A549 (cell line): ENCODE measurements around the gene HOXA10. TPM values are rescaled to one million over a fixed set of nuclear protein-coding genes. Genes with fewer than 3 reads are reported as not detected.

Source experiments
- ATAC-seq, 2 experiments: fragments of 200-7000 bp in 1 of 2; fragments of >200 bp in 1 of 2; cut with Nextera tagmentation in 1 of 2; cut with Tn5 transposase in 1 of 2; 3 replicates each; pipeline versions ENCODE4 v1.8.0 to v1.9.1; 2018 to 2020; ENCODE audit warnings: mild to moderate bottlenecking in 1 of 2, moderate library complexity in 1 of 2
- CTCF ChIA-PET: fragments of 300-600 bp; sonication (Branson Sonifier 250); formaldehyde crosslinking; extraction: SDS; loops from one replicate; lab custom pipeline; 2021; ENCODE audit warnings: antibody characterized with exemption, inconsistent platforms; lab: Yijun Ruan, JAX
- POLR2A ChIA-PET: fragments of 350-600 bp; formaldehyde crosslinking; extraction: SDS; loops from one replicate; lab custom pipeline; 2021; ENCODE audit warnings: antibody characterized with exemption, inconsistent platforms; lab: Yijun Ruan, JAX
- DNase-seq, 2 experiments: peaks; one replicate each; pipeline versions ENCODE4 v3.0.0 to v3.0.0-alpha.2; 2011 to 2016; ENCODE audit warnings: low read depth in 1 of 2, low spot score in 1 of 2
- FAIRE-seq: peaks from 2 replicates; lab custom pipeline; 2011; peaks lifted over from hg19 to GRCh38; lab: Jason Lieb, UNC
- H3K27ac ChIP-seq, 2 experiments: fragments of >200 bp; sonication (Bioruptor Twin); formaldehyde crosslinking; 3 replicates each; pipeline ENCODE4 v1.5.1; 2016 to 2017
- H3K4me1 ChIP-seq: fragments of >200 bp; sonication (Bioruptor Twin); formaldehyde crosslinking; 3 replicates; pipeline ENCODE4 v1.6.1; 2016
- H3K4me2 ChIP-seq: fragments of >200 bp; sonication (Bioruptor Twin); formaldehyde crosslinking; 3 replicates; pipeline ENCODE4 v1.6.1; 2016
- H3K4me3 ChIP-seq: fragments of >200 bp; sonication (Bioruptor Twin); formaldehyde crosslinking; 3 replicates; pipeline ENCODE4 v1.5.1; 2016
- H3K9me3 ChIP-seq: fragments of >200 bp; sonication (Bioruptor Twin); formaldehyde crosslinking; 3 replicates; pipeline ENCODE4 v1.6.1; 2016
- ATOH8 ChIP-seq: fragments of 250-450 bp; sonication (Bioruptor Pico); IDR thresholded peaks from 2 replicates; pipeline ENCODE4 v1.5.0; 2020; ENCODE audit warnings: low read depth, mild to moderate bottlenecking, moderate library complexity
- CHD4 ChIP-seq: fragments of 200-600 bp; sonication (generic); IDR thresholded peaks from 2 replicates; pipeline ENCODE4 v1.6.1; 2016; ENCODE audit warnings: antibody characterized with exemption, mild to moderate bottlenecking, borderline replicate concordance
- CTCF ChIP-seq: fragments of >200 bp; sonication (Bioruptor Twin); formaldehyde crosslinking; IDR thresholded peaks from 3 replicates; pipeline ENCODE4 v1.5.1; 2016
- E2F6 ChIP-seq: IDR thresholded peaks from 2 replicates; pipeline ENCODE4 v1.6.1; 2012; ENCODE audit warnings: low read depth, borderline replicate concordance
- EP300 ChIP-seq, 2 experiments: fragments of >200 bp; sonication (Bioruptor Twin); formaldehyde crosslinking; IDR thresholded peaks; 2 replicates in 1 of 2; 3 replicates in 1 of 2; pipeline ENCODE4 v1.6.1; 2016 to 2017
- FOSL2 ChIP-seq, 2 experiments: fragments of 450-650 bp in 1 of 2; fragments of >200 bp in 1 of 2; sonication (Bioruptor Twin) in 1 of 2; formaldehyde crosslinking; IDR thresholded peaks; 2 replicates each; pipeline versions ENCODE4 v1.5.0 to v1.6.1; 2016 to 2020; ENCODE audit warnings: mild to moderate bottlenecking in 1 of 2, moderate library complexity in 1 of 2
- HES2 ChIP-seq: fragments of >200 bp; sonication (Bioruptor Twin); formaldehyde crosslinking; IDR thresholded peaks from 2 replicates; pipeline ENCODE4 v1.6.1; 2016
- HEYL ChIP-seq: fragments of 250-450 bp; sonication (Bioruptor Pico); IDR thresholded peaks from 2 replicates; pipeline ENCODE4 v1.8.0; 2021; ENCODE audit warnings: mild to moderate bottlenecking, moderate library complexity
- KDM1A ChIP-seq: fragments of 200-600 bp; sonication (generic); IDR thresholded peaks from 2 replicates; pipeline ENCODE4 v1.6.1; 2016; ENCODE audit warnings: low read depth, mild to moderate bottlenecking
- KDM5A ChIP-seq: fragments of 200-600 bp; sonication (generic); IDR thresholded peaks from 2 replicates; pipeline ENCODE4 v1.6.1; 2016; ENCODE audit warnings: antibody characterized with exemption, mild to moderate bottlenecking
- MAFK ChIP-seq: fragments of 450-650 bp; IDR thresholded peaks from 2 replicates; pipeline ENCODE4 v1.6.1; 2014; ENCODE audit not compliant: partially characterized antibody
- MAX ChIP-seq: IDR thresholded peaks from 2 replicates; pipeline ENCODE4 v1.6.1; 2012
- NFE2L2 ChIP-seq: fragments of 150-350 bp; conservative IDR thresholded peaks from 2 replicates; pipeline ENCODE4 v1.6.1; 2014; ENCODE audit warnings: low read length
- NR3C1 ChIP-seq: fragments of >200 bp; sonication (Bioruptor Twin); formaldehyde crosslinking; IDR thresholded peaks from 3 replicates; pipeline ENCODE4 v1.6.1; 2017
- POLR2AphosphoS2 ChIP-seq: conservative IDR thresholded peaks from 2 replicates; pipeline ENCODE4 v1.6.1; 2012; ENCODE audit warnings: low read length, improper control_type of control experiment, inconsistent platforms
- RAD21 ChIP-seq, 2 experiments: fragments of >200 bp in 1 of 2; sonication (Bioruptor Twin) in 1 of 2; formaldehyde crosslinking in 1 of 2; IDR thresholded peaks in 1 of 2; conservative IDR thresholded peaks in 1 of 2; 2 replicates in 1 of 2; 3 replicates in 1 of 2; pipeline ENCODE4 v1.6.1; 2012 to 2018; ENCODE audit warnings: inconsistent platforms in 1 of 2
- RCOR1 ChIP-seq: fragments of 150-350 bp; IDR thresholded peaks from 2 replicates; pipeline ENCODE4 v1.6.1; 2014; ENCODE audit warnings: antibody characterized with exemption, low read length, low read depth
- SMC3 ChIP-seq: fragments of >200 bp; sonication (Bioruptor Twin); formaldehyde crosslinking; IDR thresholded peaks from 3 replicates; pipeline ENCODE4 v1.6.1; 2018; ENCODE audit warnings: inconsistent platforms
- ZSCAN20 ChIP-seq: fragments of 250-450 bp; sonication (Bioruptor Pico); IDR thresholded peaks from 2 replicates; pipeline ENCODE4 v1.8.0; 2022; ENCODE audit warnings: mild to moderate bottlenecking, moderate library complexity
- WGBS: methylation state at CpG from one replicate; pipeline ENCODE4 v1.1.6; 2017; ENCODE audit errors: missing lambda C conversion rate; 5-methylcytosine and 5-hydroxymethylcytosine counted together
- polyA plus RNA-seq, 4 experiments: library from polyadenylated mRNA; depleted of rRNA in 3 of 4; stranded (reverse); fragments of >200 nt; fragmentation: RNase III in 1 of 4; extraction: RNeasy Plus Mini Kit Qiagen cat#74134 plus additional on column Dnase treatment in 1 of 4; gene quantifications; 2 replicates in 3 of 4; 3 replicates in 1 of 4; pipeline ENCODE4 v1.2.3, GENCODE V29; 2011 to 2017

Gene HOXA10
- polyA plus RNA-seq, 2 of the 4 experiments (the other 2 are of a cell fraction) = 5.2 to 7.7 TPM

- FAIRE-seq (no peak), DNase-seq (peak; percentile 82 to 87), ATAC-seq (peak; percentile 70 to 84)
- ChIA-PET CTCF (interaction anchor here (0.6 to 7.0 kb wide), 58 partner anchors 8 to 1304 kb away, joined by 3 to 160 read pairs (median 4); partner anchors contain the start of genes HOXA10, HOXA3, HOXA5 and HOXA6), POLR2A (interaction anchor here (0.6 to 1.3 kb wide), 4 partner anchors 10 to 962 kb away, joined by 3 to 14 read pairs (median 4); no protein-coding TSS in a partner anchor)
- H3K4me2 ChIP-seq = peak overlapping the region; percentile 96
- WGBS = 20% methylated on average over 25 of the region's 54 CpGs
- H3K27ac ChIP-seq = peak overlapping the region; percentile 86
- peak overlapping the region; percentile 65 for H3K4me3 ChIP-seq
- no peaks in the 10 kb centered on the region for H3K9me3 ChIP-seq
- TF ChIP-seq E2F6 = peak; percentile 84
- TF ChIP-seq CTCF = peak; percentile 93
- TF ChIP-seq SMC3 = peak; percentile 80
- no peak for TF ChIP-seq FOSL2 (IDR thresholded peaks at IDR 0.05)
- no peak for TF ChIP-seq FOSL2 (CRISPR knock-in tag; IDR thresholded peaks at IDR 0.05)
- TF ChIP-seq RAD21 (conservative IDR thresholded peaks at IDR 0.05 in 1 of 2, IDR thresholded peaks at IDR 0.05 in 1 of 2) = peak; percentile 91 to 95
- TF ChIP-seq KDM1A = no peak
- no peak for TF ChIP-seq RCOR1
- no peak for TF ChIP-seq EP300 (IDR thresholded peaks at IDR 0.05)
- TF ChIP-seq KDM5A = 0 out of 2 replicates have a peak, but pooled peaks have one; percentile 21
- TF ChIP-seq NR3C1 = no peak
- TF ChIP-seq POLR2AphosphoS2 = no peak
- TF ChIP-seq MAX = peak; percentile 61
- no peak for TF ChIP-seq HEYL
- no peak for TF ChIP-seq ATOH8 (CRISPR knock-in tag)
- 0 out of 3 replicates have a peak, but pooled peaks cover 3% of the 10 kb centered on the region for H3K4me1 ChIP-seq
Measured at GRCh38 chr7:27160546-27161213, 13.4 kb downstream of the HOXA10 start.

- CTCF ChIA-PET = interaction anchor here (0.6 to 7.0 kb wide), 46 partner anchors 8 to 1304 kb away, joined by 3 to 160 read pairs (median 5); partner anchors contain the start of genes HOXA10, HOXA3, HOXA5 and HOXA6
- ATAC-seq = peak in 1 of 2 experiments; percentile 1; a peak in 1 of 6 replicates
- H3K27ac ChIP-seq = peak overlapping the region; percentile 86; a peak in 5 of 6 replicates
- WGBS = 94% methylated on average over 23 of the region's 23 CpGs
- H3K4me2 ChIP-seq = peak overlapping the region; percentile 96
- no peaks in the 10 kb centered on the region for H3K9me3 ChIP-seq
- FAIRE-seq = no peak
- H3K4me1 ChIP-seq = 0 out of 3 replicates have a peak, but pooled peaks cover 3% of the 10 kb centered on the region
- TF ChIP-seq ZSCAN20 (CRISPR knock-in tag) (no peak), NFE2L2 (no peak), CHD4 (no peak), MAFK (no peak), MAX (no peak), HES2 (no peak)
- no peak for DNase-seq
- POLR2A ChIA-PET = interaction anchor here (1.3 kb wide), 2 partner anchors 9 to 791 kb away, joined by 6 to 14 read pairs; no protein-coding TSS in a partner anchor
- peak overlapping the region; percentile 65 for H3K4me3 ChIP-seq
Measured at GRCh38 chr7:27160145-27160545, 14.0 kb downstream of the HOXA10 start.
